ENCODE measurements around the gene NRAP.
"Not testable (repeated sequence)": the region's sequence is repeated elsewhere in the genome, so short reads cannot be mapped to it uniquely, and the experiment has no call there.

NRAP gene

GRCh38 chr10:113680190-113681111 is 16.6 kb upstream of the NRAP start:
- peak in 1 of 2 donors; percentile 12 for DNase-seq (ENCODE audit: low read depth in 2 of 2)

- DNase-seq (ENCODE audit: low read depth in 2 of 2): peak; percentile 56
Observed at GRCh38 chr10:113679463-113680189, 15.8 kb upstream of the NRAP start, which contains the start of gene CASP7. Gene CASP7, plus strand, starts transcription at chr10:113679912. Its CDS starts 17,582 bp downstream, at chr10:113697494.

- no peak for DNase-seq (ENCODE audit: low read depth in 2 of 2)
Observed at GRCh38 chr10:113666682-113667252, 2.9 kb upstream of the NRAP start.

GRCh38 chr10:113665806-113666354 is 2.0 kb upstream of the NRAP start:
- DNase-seq (ENCODE audit: low read depth in 2 of 2): no peak

GRCh38 chr10:113665352-113665751 is 1.5 kb upstream of the NRAP start:
- DNase-seq (ENCODE audit: low read depth in 2 of 2): no peak

GRCh38 chr10:113663142-113663541 is 699 bp downstream of the NRAP start:
- DNase-seq (ENCODE audit: low read depth in 2 of 2): no peak

- DNase-seq (ENCODE audit: low read depth in 2 of 2): no peak
Observed at GRCh38 chr10:113661332-113661731, 2.5 kb downstream of the NRAP start.

- DNase-seq (ENCODE audit: low read depth in 2 of 2): no peak
Observed at GRCh38 chr10:113657544-113657943, 6.3 kb downstream of the NRAP start.

- no peak for DNase-seq (ENCODE audit: low read depth in 2 of 2)
Observed at GRCh38 chr10:113656896-113657295, 6.9 kb downstream of the NRAP start.

- DNase-seq (ENCODE audit: low read depth in 2 of 2): not testable (repeated sequence)
Observed at GRCh38 chr10:113652456-113652855, 11.4 kb downstream of the NRAP start.

GRCh38 chr10:113651898-113652297 is 11.9 kb downstream of the NRAP start:
- DNase-seq (ENCODE audit: low read depth in 2 of 2): no peak

GRCh38 chr10:113651021-113651420 is 12.8 kb downstream of the NRAP start:
- no peak for DNase-seq (ENCODE audit: low read depth in 2 of 2)

GRCh38 chr10:113650172-113650571 is 13.7 kb downstream of the NRAP start:
- no peak for DNase-seq (ENCODE audit: low read depth in 2 of 2)

- DNase-seq (ENCODE audit: low read depth in 2 of 2): no peak
Observed at GRCh38 chr10:113648478-113648877, 15.4 kb downstream of the NRAP start.

- no peak for DNase-seq (ENCODE audit: low read depth in 2 of 2)
Observed at GRCh38 chr10:113647812-113648211, 16.0 kb downstream of the NRAP start.

GRCh38 chr10:113646336-113647201 is 17.3 kb downstream of the NRAP start:
- no peak for DNase-seq (ENCODE audit: low read depth in 2 of 2)

GRCh38 chr10:113644185-113645120 is 19.4 kb downstream of the NRAP start:
- DNase-seq (ENCODE audit: low read depth in 2 of 2): no peak

- no peak for DNase-seq (ENCODE audit: low read depth in 2 of 2)
Observed at GRCh38 chr10:113643183-113643582, 20.7 kb downstream of the NRAP start.

GRCh38 chr10:113641702-113642101 is 22.1 kb downstream of the NRAP start:
- DNase-seq (ENCODE audit: low read depth in 2 of 2): no peak

- DNase-seq (ENCODE audit: low read depth in 2 of 2): no peak
Observed at GRCh38 chr10:113639966-113640365, 23.9 kb downstream of the NRAP start.

All from stimulated activated CD8-positive, alpha-beta memory T cell treated with anti-CD3 and anti-CD28 coated beads, Interleukin-7, amount 100 ng/mL, for 1 hour (primary cell).